ENCODE results near the gene UBE2N. TPM values are rescaled to one million over a fixed set of nuclear protein-coding genes. Genes with fewer than 3 reads are reported as not detected.

Gene UBE2N
- total RNA-seq, 1 donor from 2014 or later: 116 TPM

GRCh38 chr12:93408813-93409212 lies 32.9 kb downstream of the UBE2N start:
- no peak for DNase-seq (ENCODE audit: low spot score)
- Mint-ChIP-seq H3K4me1 (no peaks in the 10 kb centered on the region), H3K27me3 (ENCODE audit: insufficient read depth, low read depth) (peaks cover 2% of the 10 kb centered on the region), H3K27ac (no peak overlapping the region), H3K36me3 (peaks cover 42% of the 10 kb centered on the region), H3K4me3 (no peak overlapping the region), H3K9me3 (no peaks in the 10 kb centered on the region)
- Histone ChIP-seq H3K9me3 (ENCODE audit: low read depth) (no peaks in the 10 kb centered on the region), H3K27ac (no peak overlapping the region), H3K4me3 (no peak overlapping the region), H3K27me3 (no peaks in the 10 kb centered on the region), H4K20me1 (ENCODE audit: low read depth) (peaks cover 16% of the 10 kb centered on the region), H2AFZ (replicated peaks) (no peak overlapping the region), H3F3A (ENCODE audit: low read depth) (peaks cover 18% of the 10 kb centered on the region), H3K36me3 (peaks cover 9% of the 10 kb centered on the region), H3K79me2 (ENCODE audit: low read depth) (peaks cover 43% of the 10 kb centered on the region), H3K4me2 (no peak overlapping the region), H3K9ac (no peak overlapping the region), H3K4me1 (no peaks in the 10 kb centered on the region)
- no peak for TF ChIP-seq CTCF (IDR thresholded peaks at IDR 0.05)
- no peak for TF ChIP-seq EZH2phosphoT487 (IDR thresholded peaks at IDR 0.05)
- no peak for TF ChIP-seq EZH2 (IDR thresholded peaks at IDR 0.05)

- peaks cover 27% of the 10 kb centered on the region for H3F3A ChIP-seq (ENCODE audit: low read depth)
- peaks cover 2% of the 10 kb centered on the region for H3K27me3 Mint-ChIP-seq (ENCODE audit: insufficient read depth, low read depth)
Measured at GRCh38 chr12:93407963-93408283, 33.8 kb downstream of the UBE2N start.

GRCh38 chr12:93407054-93407962 lies 34.4 kb downstream of the UBE2N start:
- H3K79me2 ChIP-seq (ENCODE audit: low read depth): peaks cover 28% of the 10 kb centered on the region
- no peak for DNase-seq (ENCODE audit: low spot score)
- Mint-ChIP-seq H3K4me1 (no peaks in the 10 kb centered on the region), H3K36me3 (peaks cover 44% of the 10 kb centered on the region), H3K27ac (peak overlapping the region; percentile 24), H3K4me3 (no peak overlapping the region), H3K9me3 (no peaks in the 10 kb centered on the region), H3K27me3 (ENCODE audit: insufficient read depth, low read depth) (peaks cover 2% of the 10 kb centered on the region)
- peaks cover 11% of the 10 kb centered on the region for H4K20me1 ChIP-seq (ENCODE audit: low read depth)
- no peaks in the 10 kb centered on the region for H3K4me1 ChIP-seq
- H3K27me3 ChIP-seq: no peaks in the 10 kb centered on the region
- TF ChIP-seq EZH2 (IDR thresholded peaks at IDR 0.05) (no peak), EZH2phosphoT487 (IDR thresholded peaks at IDR 0.05) (no peak)
- no peak overlapping the region for H3K9ac ChIP-seq
- peaks cover 9% of the 10 kb centered on the region for H3K36me3 ChIP-seq
- no peaks in the 10 kb centered on the region for H3K9me3 ChIP-seq (ENCODE audit: low read depth)
- H2AFZ ChIP-seq (replicated peaks): no peak overlapping the region
- H3F3A ChIP-seq (ENCODE audit: low read depth): peaks cover 29% of the 10 kb centered on the region
- peak overlapping the region; percentile 19 for H3K27ac ChIP-seq
- no peak overlapping the region for H3K4me2 ChIP-seq
- H3K4me3 ChIP-seq: no peak overlapping the region

More at GRCh38 chr12:93407963-93408283, 33.8 kb downstream of the UBE2N start:
- TF ChIP-seq EZH2 (IDR thresholded peaks at IDR 0.05) (no peak), EZH2phosphoT487 (IDR thresholded peaks at IDR 0.05) (no peak), CTCF (IDR thresholded peaks at IDR 0.05) (no peak)
- H3K79me2 ChIP-seq (ENCODE audit: low read depth): peaks cover 34% of the 10 kb centered on the region
- no peak overlapping the region for H3K4me2 ChIP-seq
- H4K20me1 ChIP-seq (ENCODE audit: low read depth): peaks cover 11% of the 10 kb centered on the region
- Mint-ChIP-seq H3K4me1 (no peaks in the 10 kb centered on the region), H3K4me3 (no peak overlapping the region), H3K36me3 (peaks cover 39% of the 10 kb centered on the region), H3K27ac (no peak overlapping the region), H3K9me3 (no peaks in the 10 kb centered on the region)
- no peak overlapping the region for H3K4me3 ChIP-seq
- no peak for DNase-seq (ENCODE audit: low spot score)
- no peaks in the 10 kb centered on the region for H3K9me3 ChIP-seq (ENCODE audit: low read depth)
- H3K4me1 ChIP-seq: no peaks in the 10 kb centered on the region
- no peak overlapping the region for H3K9ac ChIP-seq
- H2AFZ ChIP-seq (replicated peaks): no peak overlapping the region
- no peak overlapping the region for H3K27ac ChIP-seq
- H3K27me3 ChIP-seq: no peaks in the 10 kb centered on the region
- peaks cover 9% of the 10 kb centered on the region for H3K36me3 ChIP-seq
